HG02970 (cell line): ENCODE results near the gene GRIK4.

ENCODE experiments used
- ATAC-seq: cut with Tn5 transposase; IDR thresholded peaks from one replicate; pipeline ENCODE4 v1.9.1; 2021; ENCODE audit warnings: mild to moderate bottlenecking, moderate library complexity, moderate number of reproducible peaks; ENCODE audit not compliant: unreplicated experiment, low FRiP score

GRIK4 gene

DNA sequence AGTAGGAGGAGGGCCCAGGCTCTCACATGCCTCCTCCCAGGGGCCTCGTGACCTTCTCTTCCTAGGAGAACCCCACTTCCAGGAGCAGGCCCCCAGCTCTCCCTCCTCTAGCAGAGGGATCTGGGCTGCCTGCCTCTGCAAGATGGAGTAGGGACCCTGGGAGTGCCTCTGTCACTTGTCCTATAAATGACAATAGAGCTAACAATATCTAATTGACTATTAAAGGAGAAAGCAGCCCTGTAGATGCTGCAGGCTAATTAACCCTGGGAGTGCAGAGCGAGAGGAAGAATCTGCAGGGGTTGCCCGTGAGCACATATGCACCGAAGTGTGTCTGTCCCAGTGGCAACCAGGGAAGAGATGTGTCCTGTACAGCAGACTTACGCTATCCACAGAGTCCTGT lies 184.4 kb downstream of the GRIK4 start:
- no peak for ATAC-seq

DNA sequence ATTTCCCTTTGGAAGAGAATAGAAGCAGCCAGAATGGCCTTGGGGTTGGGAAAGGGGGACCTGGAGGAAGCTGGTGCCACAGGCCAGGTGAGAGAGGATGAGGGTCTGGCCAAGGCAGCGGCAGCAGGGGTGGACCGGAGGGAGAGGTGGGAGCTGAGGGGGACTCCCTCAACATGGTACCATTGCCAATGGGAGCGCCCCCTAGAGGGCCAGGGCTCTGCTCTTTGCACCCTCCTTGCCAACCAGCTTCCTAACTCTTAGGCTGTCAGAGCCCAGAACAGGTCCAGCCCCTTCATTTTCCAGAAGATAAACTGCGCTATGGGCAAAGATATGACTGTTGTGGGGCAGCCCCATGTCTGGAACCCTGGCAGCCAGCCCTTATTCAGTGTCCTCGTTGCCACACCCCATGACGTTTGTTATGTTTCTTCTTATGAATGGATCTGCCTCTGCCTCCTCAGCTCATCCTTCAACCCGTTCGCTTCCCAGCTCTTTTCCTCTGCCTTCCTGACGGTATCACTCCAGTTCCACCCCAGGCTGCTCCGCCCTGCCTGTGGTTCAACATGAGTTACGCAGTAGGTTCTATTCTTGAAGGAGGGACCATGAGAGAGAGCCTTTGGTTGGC lies 185.2 kb downstream of the GRIK4 start:
- no peak for ATAC-seq

DNA sequence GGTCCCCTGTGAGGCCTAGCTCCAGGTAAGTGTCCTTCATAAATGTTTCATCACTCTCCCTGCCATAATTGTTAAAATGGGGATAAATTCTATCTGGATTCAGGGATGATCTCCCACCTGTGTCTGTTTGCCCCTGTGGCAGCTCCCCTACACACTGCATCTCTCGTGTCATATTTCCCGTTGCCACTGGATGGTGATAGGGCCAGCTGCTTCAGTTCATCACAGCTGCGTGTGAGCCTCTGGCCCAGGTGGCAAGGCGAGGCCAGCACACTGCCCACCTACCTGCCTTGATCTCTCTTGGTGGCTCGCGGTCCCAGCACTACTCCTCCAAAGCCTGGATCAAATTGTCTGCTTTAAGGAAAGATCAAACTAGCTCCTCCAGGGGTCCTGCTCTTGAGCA lies 187.4 kb downstream of the GRIK4 start:
- ATAC-seq, result no peak

DNA sequence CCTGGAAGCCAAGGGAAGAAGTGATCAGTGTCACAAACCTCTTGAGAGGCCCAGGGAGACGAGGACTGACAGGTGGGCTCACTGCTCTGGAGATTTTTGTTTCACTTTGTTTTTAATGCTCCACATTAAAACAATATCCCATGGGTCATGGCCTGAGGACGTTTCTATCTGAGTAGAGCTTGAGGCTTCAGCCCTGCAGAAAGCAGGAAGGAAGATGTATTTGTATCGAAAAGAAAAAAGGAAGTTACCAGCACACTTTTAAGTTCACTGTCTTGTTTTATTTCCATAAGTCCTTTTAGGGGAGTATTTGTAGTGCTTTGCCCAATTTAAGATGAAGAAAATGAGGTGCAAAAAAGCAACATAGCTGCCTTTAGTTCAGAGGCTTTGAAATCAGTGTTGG lies 191.1 kb downstream of the GRIK4 start:
- no peak for ATAC-seq

DNA sequence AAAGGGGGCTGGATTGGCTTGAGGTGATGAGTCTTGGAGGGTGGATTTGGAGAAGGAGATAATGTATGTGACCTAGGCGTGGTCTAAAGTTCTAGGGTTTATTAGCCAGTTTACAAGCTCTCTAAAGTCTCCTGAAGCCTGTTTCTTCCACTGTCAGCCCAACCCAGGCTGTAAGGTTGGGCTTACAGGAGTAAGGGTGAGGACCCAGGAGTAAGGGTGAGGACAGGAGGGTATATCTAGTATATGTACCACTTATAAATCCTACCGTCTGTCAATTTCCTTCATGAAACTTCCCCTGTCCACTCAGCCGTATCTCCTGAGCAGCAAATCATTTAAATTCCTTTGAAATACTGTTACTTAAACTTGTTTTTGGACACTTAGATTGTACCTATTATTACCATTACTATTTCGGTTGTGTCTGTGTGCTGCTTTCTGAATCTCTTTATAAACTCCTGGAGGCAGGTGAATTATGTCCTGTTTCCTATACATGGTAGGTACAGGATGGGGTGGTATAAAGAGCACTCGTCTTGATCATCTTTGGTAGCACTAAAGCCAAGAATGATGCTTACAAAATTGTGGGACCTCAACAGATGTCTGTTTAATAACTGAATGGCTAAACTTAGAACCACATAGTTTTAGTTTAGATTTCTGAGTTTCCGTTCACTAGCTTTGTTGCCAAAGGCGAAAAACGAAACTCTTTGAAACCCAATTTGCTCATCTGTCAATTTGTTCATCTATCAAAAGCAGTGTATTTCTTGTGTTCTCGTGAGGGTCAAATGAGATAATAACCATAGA lies 192.0 kb downstream of the GRIK4 start:
- ATAC-seq, result no peak

DNA sequence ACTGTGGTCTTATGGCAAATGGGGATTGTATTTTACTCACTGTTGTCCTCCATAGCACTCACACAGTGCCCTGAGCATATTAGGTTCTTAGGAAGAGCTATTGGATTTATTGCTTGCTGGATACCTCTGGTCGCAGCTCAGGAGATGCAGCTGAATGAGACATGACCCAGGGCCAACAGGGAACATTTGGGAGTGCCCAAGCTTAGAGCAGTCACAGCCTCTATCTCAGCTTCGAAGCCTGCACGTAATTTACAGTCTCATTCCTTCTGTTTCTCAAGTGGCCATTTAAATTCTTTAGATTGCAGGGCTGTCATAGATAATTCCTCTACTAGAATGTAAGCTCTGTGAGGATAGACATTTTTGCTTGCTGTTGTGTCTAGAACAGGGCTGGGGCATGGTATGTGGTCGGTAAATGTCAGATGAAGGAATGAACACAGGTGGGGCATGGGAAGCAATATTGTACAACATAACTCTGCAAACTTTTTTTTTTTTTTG lies 192.8 kb downstream of the GRIK4 start:
- ATAC-seq, result no peak

DNA sequence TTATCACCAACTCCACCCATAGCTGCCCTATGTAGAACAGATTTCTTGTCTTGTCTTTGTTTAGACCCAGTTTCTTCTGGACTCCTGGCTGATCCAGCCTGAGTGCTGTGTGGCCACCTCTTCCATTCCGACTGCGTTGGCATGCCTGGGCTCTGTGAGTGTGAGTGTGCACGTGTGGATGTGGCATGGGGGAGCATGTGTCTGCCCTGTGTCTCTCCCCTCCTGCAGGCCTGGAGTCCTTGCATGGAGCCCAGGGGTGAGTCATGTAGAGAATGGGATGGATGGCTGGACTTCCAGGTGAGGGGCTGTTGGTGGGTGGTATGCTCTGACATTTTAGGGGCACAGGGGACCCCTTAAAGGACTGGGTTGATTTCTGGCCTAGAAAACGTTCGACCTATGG lies 194.7 kb downstream of the GRIK4 start:
- ATAC-seq, result no peak

DNA sequence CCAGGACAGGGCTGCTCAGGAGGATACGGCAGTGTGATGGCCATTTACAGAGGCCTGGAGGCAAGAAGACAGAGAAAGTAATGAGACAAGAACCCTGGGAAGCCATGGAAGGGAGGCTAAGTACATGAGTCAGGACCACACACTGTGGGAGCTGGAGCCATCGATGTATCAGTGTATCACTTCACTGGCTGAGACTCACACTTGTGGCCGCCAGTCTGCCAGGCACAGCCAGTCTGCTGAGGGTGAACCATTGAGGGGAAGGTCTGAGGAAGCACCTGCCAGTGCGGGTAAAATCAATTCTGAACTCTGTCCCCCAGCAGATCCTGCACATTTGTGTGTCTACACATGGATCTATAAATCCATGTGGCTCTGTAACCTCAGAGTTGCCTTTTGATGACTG lies 195.6 kb downstream of the GRIK4 start:
- no peak for ATAC-seq

DNA sequence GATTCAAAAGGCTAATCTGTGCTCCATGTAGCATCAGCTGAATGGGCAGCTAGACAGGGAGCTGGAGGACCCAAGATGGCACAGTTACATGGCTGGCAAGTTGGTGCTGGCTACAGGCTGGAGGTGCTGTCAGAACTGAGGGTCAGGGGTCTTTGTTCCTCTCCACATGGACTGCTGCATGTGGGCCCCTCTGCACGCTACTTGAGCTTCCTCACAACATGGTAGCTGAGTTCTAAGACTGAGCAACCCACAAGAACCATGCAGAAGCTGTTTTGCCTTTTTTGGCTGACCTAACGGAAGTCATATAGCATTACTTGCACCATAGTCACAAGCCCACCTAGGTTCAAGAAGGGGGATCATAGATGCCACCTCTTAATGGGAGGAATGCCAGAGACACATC lies 196.1 kb downstream of the GRIK4 start:
- ATAC-seq, result no peak

DNA sequence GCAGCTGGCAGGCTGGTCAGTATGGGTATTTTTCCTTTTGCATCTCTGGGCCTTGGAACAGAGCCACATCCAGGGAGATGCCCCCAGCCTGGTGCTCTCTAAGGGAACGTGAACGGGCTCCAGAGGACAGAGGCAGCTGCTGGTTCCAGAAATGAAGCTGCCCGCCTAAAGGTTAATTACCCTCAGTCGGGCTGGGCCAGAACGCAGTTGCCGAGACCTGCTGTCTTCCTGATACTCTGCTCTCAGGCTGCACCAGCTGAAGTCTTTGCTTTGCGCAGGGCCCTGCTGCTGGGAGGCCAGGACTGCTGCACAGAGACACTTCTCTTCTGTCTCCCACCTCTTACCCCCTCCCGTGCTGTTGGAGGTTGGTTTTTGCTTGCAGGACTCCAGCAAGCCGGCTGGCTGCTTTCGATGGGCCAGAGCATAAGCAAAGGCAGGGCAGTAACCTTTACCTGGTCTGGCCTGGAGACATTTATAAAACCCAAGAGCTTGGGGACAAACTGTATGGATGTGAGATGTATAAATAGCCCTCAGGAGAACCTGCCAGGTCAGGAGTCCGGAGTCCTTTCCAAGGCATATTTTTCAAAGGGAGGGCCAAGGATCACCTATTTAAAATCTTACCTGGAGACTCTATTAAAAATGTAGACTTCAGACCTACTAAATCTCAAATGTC lies 197.1 kb downstream of the GRIK4 start:
- ATAC-seq, result no peak

DNA sequence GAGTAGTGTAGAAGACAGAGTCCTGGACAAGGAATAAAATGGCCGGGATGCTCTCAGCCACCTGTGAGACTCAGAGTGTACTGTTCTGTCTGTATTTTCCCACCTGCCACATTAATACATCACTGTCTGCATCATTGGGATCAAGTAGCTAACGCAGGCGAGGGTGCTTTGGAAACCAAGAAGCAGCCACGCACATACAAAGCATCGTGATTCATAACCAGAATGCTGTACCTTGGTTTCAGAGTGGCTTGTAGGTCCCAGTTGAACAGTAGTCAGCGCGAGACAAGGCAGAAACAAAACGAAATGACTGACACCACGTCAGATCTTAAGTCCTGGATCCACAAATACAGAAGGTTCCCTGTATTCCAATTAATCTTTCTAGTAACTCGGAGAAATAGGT lies 198.3 kb downstream of the GRIK4 start:
- ATAC-seq, result peak; percentile 55

DNA sequence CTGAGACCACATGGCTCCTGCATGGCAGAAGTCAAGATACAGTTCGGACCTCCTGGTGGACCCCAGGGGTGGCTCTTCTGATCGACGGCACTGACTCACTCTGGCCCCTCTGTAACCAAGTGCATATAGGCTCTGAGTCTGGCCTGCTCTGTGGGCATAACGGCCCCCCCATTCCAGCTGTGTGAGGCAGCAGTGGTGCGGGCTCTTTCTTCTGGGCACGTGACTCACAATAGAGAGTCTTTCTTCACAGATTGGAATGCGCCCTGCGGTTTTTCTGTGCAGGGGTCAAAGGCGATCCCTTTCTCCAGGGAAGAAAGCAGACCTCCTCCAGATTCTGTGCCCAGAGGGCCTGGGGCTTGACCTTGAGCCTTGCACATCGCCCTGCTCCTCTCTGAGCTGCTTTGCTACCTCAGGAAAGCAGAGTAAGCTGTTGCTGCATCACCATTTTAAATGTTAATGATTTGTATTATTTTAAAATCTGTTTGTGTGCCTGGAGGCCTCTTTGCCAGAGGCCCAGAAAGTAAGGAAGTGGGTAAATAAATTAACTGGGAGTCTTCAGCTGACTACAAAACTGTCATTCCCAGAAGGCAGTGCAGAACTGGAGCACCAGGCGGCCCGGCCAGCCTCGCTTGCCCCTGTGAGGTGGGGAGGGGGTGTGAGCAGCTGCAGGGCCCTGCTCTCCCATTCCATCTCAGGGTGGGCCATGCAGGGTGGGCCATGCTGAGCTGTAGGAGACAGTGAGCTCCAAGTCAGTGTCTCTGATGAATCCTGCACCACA lies 199.0 kb downstream of the GRIK4 start:
- ATAC-seq, result no peak

DNA sequence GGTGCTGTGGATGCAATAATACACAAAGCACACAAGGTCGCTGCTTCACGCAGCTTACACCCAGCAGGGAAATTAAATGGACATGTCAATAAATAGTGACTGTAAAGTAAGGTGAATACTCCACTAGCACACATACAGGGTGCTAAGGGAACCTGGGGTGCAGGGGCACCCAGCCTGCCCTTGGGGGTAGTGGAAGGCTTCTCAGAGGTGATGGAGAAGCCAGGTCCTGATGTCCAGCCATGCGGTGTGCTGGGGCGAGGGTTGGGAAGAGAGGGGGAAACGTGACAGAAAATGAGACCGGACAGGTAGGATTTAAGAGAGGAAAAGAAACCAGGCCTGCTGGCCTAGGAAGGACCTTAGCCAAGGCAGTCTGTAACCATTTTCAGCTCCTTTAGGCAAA lies 200.5 kb downstream of the GRIK4 start:
- no peak for ATAC-seq

DNA sequence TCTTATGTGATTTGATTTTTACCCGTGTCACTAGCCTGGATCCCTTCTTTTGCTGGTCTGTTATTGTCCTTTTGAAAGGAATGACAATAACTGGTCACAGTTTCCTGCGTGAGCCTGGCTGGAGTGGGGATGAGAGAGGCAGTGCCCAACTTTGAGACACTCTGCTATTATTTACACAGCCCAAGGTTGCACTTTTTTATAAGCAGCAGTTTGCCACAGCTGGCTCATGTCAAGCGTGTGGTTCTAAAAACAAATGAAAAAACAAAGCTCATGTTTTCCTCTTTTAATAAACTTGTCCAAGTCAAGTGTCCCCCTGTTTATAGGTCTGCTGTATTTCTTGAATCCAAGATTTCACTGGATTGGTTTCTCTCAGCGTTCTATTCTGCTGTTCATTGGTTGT lies 201.3 kb downstream of the GRIK4 start:
- no peak for ATAC-seq

DNA sequence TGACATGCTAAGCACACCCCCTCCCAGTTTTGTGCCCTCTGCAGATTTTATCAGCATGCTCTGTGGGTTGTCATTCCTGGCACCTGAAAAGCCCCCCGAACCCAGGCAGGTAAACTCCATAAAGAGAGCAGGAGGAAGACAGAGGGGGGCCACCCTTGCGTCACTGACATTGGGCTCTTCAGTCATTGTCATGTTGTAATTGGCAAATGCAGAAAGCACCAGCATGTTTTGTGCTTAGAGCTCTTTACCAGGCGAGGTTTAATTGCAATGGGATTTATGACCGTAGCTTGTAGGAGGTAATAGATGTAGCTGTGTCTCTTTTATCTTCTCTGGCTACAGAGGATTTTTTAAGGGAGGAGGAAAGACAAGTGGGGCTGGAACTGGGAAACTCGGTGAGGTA lies 201.7 kb downstream of the GRIK4 start:
- no peak for ATAC-seq

DNA sequence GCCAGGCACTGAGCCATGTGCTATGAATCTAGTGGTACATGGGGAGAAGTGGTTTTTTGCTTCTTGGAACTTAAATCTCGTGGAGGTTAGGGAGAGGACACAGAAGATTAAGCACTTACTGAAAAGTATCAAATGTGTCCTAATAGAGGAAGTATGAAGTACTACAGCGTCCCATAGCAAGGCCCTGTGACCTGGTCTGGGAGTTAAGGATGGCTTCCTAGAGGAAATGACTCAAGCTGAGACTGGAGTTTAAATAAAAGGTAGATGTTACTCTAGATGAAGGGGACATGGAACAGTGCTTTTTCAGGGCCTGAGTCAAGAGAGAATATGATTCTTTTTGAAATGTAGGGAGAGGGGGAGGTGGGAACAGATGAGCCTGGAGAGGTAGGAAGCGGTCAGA lies 202.9 kb downstream of the GRIK4 start:
- no peak for ATAC-seq

DNA sequence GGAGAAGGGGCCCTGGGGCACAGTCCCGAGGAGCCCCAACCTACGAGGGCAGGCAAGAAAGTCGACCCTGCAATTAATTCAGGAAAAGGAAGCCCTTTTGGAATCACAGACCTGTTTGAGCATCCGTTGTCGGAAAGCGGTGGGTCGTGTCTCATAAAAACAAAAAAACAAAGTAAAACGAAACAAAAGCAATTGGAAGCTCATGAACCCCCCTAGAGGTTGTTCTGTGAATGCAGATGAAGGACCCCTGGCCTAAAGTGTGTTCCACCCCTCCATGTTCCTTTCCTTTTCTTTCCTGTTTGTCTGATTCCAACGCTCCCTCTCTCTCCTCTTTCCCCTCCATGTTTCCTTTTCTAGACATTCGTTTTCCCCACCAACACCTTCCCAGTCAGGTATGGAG lies 203.7 kb downstream of the GRIK4 start:
- no peak for ATAC-seq

DNA sequence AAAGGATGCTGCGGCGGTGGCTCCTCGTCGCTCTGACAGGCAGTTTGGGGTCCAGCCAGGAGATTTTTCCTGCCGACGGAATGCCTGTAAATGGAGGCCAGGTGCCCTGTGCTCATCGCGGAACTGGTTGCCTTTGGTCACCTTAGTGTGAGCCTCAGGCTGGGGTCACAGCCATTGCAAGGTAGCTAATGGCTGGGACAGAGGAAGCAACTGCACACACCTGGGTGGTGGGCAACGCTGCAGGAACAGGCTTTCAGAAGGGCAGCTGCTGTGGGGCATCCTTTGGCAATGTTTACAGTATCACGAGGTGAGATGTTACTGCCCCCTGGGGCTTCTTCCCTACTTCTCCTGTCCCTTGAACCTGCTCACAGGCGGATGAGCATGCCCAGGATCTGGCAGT lies 205.5 kb downstream of the GRIK4 start:
- no peak for ATAC-seq

DNA sequence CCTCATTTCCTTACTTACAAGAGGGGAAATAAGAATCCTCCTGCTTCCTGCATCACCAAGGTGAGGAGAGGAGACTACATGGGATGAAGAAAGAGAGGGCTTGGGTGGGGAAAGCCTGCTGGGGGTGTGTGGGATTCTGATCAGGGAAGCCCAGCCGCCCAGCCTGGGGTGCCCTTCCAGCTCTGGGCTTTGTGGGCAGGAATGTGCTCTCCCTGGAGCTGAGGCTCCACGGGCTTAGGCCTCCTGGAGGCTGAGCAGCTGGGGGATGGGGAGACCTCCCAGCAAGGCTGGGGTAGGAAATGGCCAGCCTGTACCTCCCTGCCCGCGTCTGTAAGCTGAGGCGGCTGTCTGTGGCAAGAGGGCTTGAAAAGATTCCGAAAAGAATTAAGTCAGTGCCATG lies 206.1 kb downstream of the GRIK4 start:
- ATAC-seq, result no peak

DNA sequence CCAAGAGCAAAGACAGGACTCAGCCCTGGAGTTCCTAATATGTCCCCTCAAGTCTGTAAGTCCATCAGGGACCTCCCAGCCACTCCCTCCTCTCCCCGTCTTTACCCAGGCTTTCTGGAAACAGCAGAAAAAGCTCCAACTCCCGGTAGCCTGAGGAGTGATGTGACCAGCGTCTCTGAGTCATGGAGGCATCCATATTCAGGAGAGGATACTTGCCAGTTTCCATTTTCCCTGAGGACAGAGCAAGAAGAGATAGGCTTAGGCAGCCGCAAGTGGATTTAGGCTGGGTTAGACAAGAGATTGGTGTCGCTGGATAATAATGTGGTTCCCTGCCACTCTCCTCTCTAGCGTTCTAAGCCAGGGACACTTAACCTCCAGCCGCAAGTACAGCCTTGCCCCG lies 206.6 kb downstream of the GRIK4 start:
- no peak for ATAC-seq

DNA sequence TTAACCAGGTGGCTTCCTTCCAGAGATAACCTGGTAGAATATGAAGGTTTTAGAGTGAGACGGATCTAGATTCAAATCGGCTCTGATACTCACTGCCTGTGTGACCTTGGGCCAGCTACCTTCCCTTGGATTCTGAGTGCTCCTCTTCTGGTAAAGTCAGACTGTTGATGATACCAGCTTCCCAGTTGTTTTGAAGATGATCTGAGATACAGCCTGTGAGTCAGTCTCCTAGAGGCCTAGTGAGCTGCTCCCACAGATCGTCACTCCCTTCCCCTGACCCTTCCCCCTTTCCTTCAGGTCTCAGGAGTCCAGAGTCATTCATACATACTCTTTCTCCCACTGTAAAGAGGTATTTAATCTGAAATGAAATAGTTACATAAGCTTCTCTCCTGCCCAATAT lies 207.8 kb downstream of the GRIK4 start:
- no peak for ATAC-seq
